GM23338 (cell line): ENCODE data around the gene MICAL3. TPM values are rescaled to one million over a fixed set of nuclear protein-coding genes. Genes with fewer than 3 reads are reported as not detected.
A peak's percentile ranks its signal among the peaks of the same experiment; 100 is the strongest.

ENCODE experiments used
- ATAC-seq: fragments of 200-7000 bp; cut with Tn5 transposase; 3 replicates; pipeline ENCODE4 v1.9.1; 2020
- DNase-seq: peaks from one replicate; pipeline ENCODE4 v3.0.0-alpha.2; 2015; ENCODE audit warnings: low spot score
- H2AFZ ChIP-seq: fragments of 200-600 bp; sonication (generic); 2 replicates; pipeline ENCODE4 v1.8.0; 2016; ENCODE audit warnings: antibody characterized with exemption, mild to moderate bottlenecking, moderate library complexity
- H3F3A ChIP-seq: fragments of 200-600 bp; sonication (generic); replicated peaks from 2 replicates; pipeline ENCODE4 v1.8.0; 2017; ENCODE audit warnings: antibody characterized with exemption, mixed run types, low read depth
- H3K27ac ChIP-seq: fragments of 200-600 bp; sonication (generic); 2 replicates; pipeline ENCODE4 v1.6.1; 2016; ENCODE audit warnings: low read depth
- H3K27me3 ChIP-seq: fragments of 200-600 bp; sonication (generic); 2 replicates; pipeline ENCODE4 v1.8.0; 2016; ENCODE audit warnings: mild to moderate bottlenecking, mixed run types, moderate library complexity; ENCODE audit not compliant: insufficient read depth
- H3K36me3 ChIP-seq: fragments of 200-600 bp; sonication (generic); 2 replicates; pipeline ENCODE4 v1.8.0; 2016; ENCODE audit warnings: mild to moderate bottlenecking; ENCODE audit not compliant: insufficient read depth
- H3K4me1 ChIP-seq: fragments of 200-600 bp; sonication (generic); 2 replicates; pipeline ENCODE4 v1.8.0; 2016; ENCODE audit warnings: mild to moderate bottlenecking, moderate library complexity; ENCODE audit not compliant: insufficient read depth
- H3K4me2 ChIP-seq: fragments of 200-600 bp; sonication (generic); 2 replicates; pipeline ENCODE4 v1.7.1; 2017; ENCODE audit warnings: mixed run types
- H3K4me3 ChIP-seq: fragments of 200-600 bp; sonication (generic); 2 replicates; pipeline ENCODE4 v1.6.1; 2016; ENCODE audit warnings: mixed run types
- H3K79me2 ChIP-seq: fragments of 200-600 bp; sonication (generic); replicated peaks from 2 replicates; pipeline ENCODE4 v1.8.0; 2017; ENCODE audit warnings: mild to moderate bottlenecking; ENCODE audit not compliant: insufficient read depth
- H3K9me2 ChIP-seq: fragments of 200-600 bp; sonication (generic); 2 replicates; pipeline ENCODE4 v1.8.0; 2017; ENCODE audit not compliant: insufficient read depth
- H4K20me1 ChIP-seq: fragments of 200-600 bp; sonication (generic); replicated peaks from 2 replicates; pipeline ENCODE4 v1.8.0; 2017; ENCODE audit warnings: mild to moderate bottlenecking; ENCODE audit not compliant: insufficient read depth
- H3K27ac Mint-ChIP-seq: 2 replicates; pipeline ENCODE4 v1.8.0; 2020; ENCODE audit warnings: inconsistent platforms, mild to moderate bottlenecking, moderate library complexity, mixed read lengths
- H3K27me3 Mint-ChIP-seq: 3 replicates; pipeline ENCODE4 v1.8.0; 2022; ENCODE audit warnings: low read depth, mild to moderate bottlenecking, moderate library complexity, mixed read lengths, inconsistent platforms; ENCODE audit not compliant: insufficient read depth, poor library complexity
- H3K36me3 Mint-ChIP-seq: 3 replicates; pipeline ENCODE4 v1.8.0; 2021; ENCODE audit warnings: low read depth, mild to moderate bottlenecking, inconsistent platforms, moderate library complexity, mixed read lengths
- H3K4me1 Mint-ChIP-seq: 3 replicates; pipeline ENCODE4 v1.8.0; 2020; ENCODE audit warnings: mild to moderate bottlenecking, inconsistent platforms, mixed read lengths
- H3K4me3 Mint-ChIP-seq: 3 replicates; pipeline ENCODE4 v1.8.0; 2021; ENCODE audit warnings: moderate library complexity, mild to moderate bottlenecking, inconsistent platforms, mixed read lengths
- H3K9me3 Mint-ChIP-seq: 3 replicates; pipeline ENCODE4 v1.8.0; 2020; ENCODE audit warnings: moderate library complexity, mild to moderate bottlenecking, inconsistent platforms, mixed read lengths
- EZH2 ChIP-seq: fragments of 200-600 bp; sonication (generic); IDR thresholded peaks from one replicate; pipeline ENCODE4 v1.8.0; 2017; ENCODE audit warnings: antibody characterized with exemption, mild to moderate bottlenecking, low read depth; ENCODE audit not compliant: unreplicated experiment
- JUNB ChIP-seq: IDR thresholded peaks from one replicate; pipeline ENCODE4 v1.6.1; 2016; ENCODE audit warnings: antibody characterized with exemption; ENCODE audit not compliant: unreplicated experiment
- POLR2AphosphoS5 ChIP-seq: IDR thresholded peaks from 2 replicates; pipeline ENCODE4 v1.6.1; 2016; ENCODE audit warnings: antibody characterized with exemption, low read depth
- polyA plus RNA-seq: library from polyadenylated mRNA; unstranded; fragments of >200 nt; fragmentation: Nextera tagmentation; extraction: Ambion mirVana; gene quantifications from 2 replicates; pipeline ENCODE4 v1.2.1, GENCODE V29; 2016
- total RNA-seq: library from RNA; depleted of rRNA; stranded (reverse); fragments of >200 nt; shearing (Covaris generic); gene quantifications from 2 replicates; pipeline ENCODE4 v1.2.3, GENCODE V29; 2014
- TF ChIP-seq, protein P1 (sequence below): IDR thresholded peaks from one replicate; pipeline ENCODE4 v1.6.1; 2018; ENCODE audit warnings: antibody characterized with exemption; ENCODE audit not compliant: unreplicated experiment
- TF ChIP-seq, protein P2 (sequence below): IDR thresholded peaks from 2 replicates; pipeline ENCODE4 v1.6.1; 2016; ENCODE audit warnings: antibody characterized with exemption
- TF ChIP-seq, protein P3 (sequence below): fragments of 250-450 bp; sonication (Bioruptor Pico); IDR thresholded peaks from 2 replicates; pipeline ENCODE4 v1.5.0; 2020; ENCODE audit warnings: mild to moderate bottlenecking, moderate library complexity
- TF ChIP-seq, protein P4 (sequence below), 2 experiments: fragments of 200-600 bp in 1 of 2; sonication (generic) in 1 of 2; conservative IDR thresholded peaks; 2 replicates each; pipeline versions ENCODE4 v1.5.1 to v1.6.1; 2016 to 2017; ENCODE audit warnings: antibody characterized with exemption in 2 of 2, low read depth in 2 of 2, mild to moderate bottlenecking in 2 of 2, moderate library complexity in 1 of 2

Gene MICAL3
- total and polyA plus RNA-seq, 2 experiments from 2014 or later = 10.1 to 33.9 TPM

DNA sequence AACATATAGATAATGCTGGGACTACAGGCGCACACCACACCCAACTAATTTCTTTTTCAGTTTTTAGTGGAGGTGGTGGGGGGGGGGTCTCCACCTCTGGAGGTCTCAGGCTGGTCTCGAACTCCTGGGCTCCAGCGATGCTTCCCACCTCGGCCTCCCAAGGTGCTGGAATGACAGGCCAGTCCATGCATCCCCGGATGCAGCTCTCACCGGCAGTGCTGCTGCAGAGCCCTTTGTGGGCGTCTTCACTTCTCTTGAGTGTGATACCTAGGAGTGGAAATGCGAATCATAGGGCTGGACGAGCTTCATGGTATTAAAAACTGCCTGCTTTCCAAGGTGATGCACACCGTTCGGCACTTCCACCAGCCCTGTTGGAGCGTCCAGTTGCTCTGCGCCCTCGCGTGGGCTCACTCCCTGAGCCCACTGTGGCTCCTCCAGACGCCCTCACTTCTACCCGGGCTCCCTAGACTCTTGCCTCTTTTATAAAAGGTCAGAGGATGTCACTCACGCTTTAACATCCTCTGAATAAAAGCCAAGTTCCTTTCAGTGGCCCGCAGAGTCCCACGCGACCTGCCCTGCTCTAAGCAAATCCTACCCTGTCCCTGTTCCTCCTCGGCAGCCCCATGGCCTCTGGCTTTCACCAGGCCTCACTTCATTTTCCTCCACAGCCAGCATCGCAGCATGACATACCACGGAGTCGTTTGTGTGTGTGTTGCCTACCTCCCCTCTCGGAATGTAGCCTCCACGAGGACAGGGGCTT is 249.3 kb downstream of the MICAL3 start (continued):
- TF ChIP-seq, protein P1, sequence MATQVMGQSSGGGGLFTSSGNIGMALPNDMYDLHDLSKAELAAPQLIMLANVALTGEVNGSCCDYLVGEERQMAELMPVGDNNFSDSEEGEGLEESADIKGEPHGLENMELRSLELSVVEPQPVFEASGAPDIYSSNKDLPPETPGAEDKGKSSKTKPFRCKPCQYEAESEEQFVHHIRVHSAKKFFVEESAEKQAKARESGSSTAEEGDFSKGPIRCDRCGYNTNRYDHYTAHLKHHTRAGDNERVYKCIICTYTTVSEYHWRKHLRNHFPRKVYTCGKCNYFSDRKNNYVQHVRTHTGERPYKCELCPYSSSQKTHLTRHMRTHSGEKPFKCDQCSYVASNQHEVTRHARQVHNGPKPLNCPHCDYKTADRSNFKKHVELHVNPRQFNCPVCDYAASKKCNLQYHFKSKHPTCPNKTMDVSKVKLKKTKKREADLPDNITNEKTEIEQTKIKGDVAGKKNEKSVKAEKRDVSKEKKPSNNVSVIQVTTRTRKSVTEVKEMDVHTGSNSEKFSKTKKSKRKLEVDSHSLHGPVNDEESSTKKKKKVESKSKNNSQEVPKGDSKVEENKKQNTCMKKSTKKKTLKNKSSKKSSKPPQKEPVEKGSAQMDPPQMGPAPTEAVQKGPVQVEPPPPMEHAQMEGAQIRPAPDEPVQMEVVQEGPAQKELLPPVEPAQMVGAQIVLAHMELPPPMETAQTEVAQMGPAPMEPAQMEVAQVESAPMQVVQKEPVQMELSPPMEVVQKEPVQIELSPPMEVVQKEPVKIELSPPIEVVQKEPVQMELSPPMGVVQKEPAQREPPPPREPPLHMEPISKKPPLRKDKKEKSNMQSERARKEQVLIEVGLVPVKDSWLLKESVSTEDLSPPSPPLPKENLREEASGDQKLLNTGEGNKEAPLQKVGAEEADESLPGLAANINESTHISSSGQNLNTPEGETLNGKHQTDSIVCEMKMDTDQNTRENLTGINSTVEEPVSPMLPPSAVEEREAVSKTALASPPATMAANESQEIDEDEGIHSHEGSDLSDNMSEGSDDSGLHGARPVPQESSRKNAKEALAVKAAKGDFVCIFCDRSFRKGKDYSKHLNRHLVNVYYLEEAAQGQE = no peak
- no peak for TF ChIP-seq POLR2AphosphoS5
- TF ChIP-seq, protein P2, sequence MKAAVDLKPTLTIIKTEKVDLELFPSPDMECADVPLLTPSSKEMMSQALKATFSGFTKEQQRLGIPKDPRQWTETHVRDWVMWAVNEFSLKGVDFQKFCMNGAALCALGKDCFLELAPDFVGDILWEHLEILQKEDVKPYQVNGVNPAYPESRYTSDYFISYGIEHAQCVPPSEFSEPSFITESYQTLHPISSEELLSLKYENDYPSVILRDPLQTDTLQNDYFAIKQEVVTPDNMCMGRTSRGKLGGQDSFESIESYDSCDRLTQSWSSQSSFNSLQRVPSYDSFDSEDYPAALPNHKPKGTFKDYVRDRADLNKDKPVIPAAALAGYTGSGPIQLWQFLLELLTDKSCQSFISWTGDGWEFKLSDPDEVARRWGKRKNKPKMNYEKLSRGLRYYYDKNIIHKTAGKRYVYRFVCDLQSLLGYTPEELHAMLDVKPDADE = no peak

DNA sequence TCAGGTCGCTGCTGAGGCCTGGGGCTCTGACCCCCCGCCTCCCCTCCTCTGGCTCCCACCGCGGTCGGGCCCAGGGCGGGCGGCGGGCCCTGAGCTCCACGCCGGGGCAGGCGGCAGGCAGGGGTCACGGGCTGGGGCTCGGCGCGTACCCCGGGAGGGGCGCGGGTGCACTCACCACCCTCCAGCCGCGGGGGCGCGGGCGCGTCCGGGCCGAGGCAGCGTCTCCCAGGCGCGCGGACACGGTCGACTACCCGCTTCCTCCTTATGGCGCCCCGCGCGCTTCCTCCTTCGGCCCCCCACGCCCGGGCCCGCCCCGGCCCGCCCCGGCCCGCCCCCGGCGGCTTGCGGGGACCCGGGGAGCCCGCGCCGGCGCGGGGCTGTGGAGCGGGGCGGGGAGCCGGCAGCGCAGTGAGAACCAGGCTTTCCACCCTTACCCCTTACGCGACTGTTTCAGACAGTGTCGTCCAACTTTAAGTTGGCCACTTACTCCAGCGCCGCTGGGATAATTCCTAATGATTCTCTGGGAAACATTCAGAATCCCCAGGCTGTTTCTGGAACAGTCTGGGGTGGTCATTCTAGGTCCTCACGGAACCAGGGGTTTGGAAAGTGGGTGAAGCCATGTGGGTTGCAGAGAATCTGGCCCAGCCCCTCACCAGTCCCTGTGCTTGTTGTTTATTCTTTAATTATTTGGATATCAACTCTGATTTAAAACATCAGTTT is 250.0 kb downstream of the MICAL3 start, which contains the start of gene BID:
BID (minus strand) TSS at position 264 of the 720 bp plus-strand sequence. CDS start 24,353 bp downstream, outside the sequence.
- Histone ChIP-seq H3K4me3 (peak within 1 kb of the TSS; percentile 65), H3K9me2 (no peaks in the 10 kb centered on the region), H2AFZ (peak within 1 kb of the TSS; percentile 90), H3K27ac (no peak within 1 kb of the TSS), H3K4me2 (peak within 1 kb of the TSS; percentile 90), H3K79me2 (peaks cover 38% of the 10 kb centered on the region), H3K36me3 (no peaks in the 10 kb centered on the region), H3F3A (0 out of 2 replicates have a peak, but pooled peaks cover 5% of the 10 kb centered on the region), H3K4me1 (peaks cover 14% of the 10 kb centered on the region), H4K20me1 (no peaks in the 10 kb centered on the region), H3K27me3 (0 out of 2 replicates have a peak, but pooled peaks cover 3% of the 10 kb centered on the region)
- peak within 1 kb of the TSS; percentile 86 for H3K27ac Mint-ChIP-seq
- peaks cover 3% of the 10 kb centered on the region for H3K9me3 Mint-ChIP-seq
- ATAC-seq (peak; percentile 5; the same call in 2 of the 3 replicates), DNase-seq (peak; percentile 40)
- H3K4me3 Mint-ChIP-seq = peak within 1 kb of the TSS; percentile 86
- H3K36me3 Mint-ChIP-seq = no peaks in the 10 kb centered on the region; the same call in 1 of the 3 replicates
- peaks cover 30% of the 10 kb centered on the region for H3K4me1 Mint-ChIP-seq
- H3K27me3 Mint-ChIP-seq = peaks cover 15% of the 10 kb centered on the region
- TF ChIP-seq, protein P3, sequence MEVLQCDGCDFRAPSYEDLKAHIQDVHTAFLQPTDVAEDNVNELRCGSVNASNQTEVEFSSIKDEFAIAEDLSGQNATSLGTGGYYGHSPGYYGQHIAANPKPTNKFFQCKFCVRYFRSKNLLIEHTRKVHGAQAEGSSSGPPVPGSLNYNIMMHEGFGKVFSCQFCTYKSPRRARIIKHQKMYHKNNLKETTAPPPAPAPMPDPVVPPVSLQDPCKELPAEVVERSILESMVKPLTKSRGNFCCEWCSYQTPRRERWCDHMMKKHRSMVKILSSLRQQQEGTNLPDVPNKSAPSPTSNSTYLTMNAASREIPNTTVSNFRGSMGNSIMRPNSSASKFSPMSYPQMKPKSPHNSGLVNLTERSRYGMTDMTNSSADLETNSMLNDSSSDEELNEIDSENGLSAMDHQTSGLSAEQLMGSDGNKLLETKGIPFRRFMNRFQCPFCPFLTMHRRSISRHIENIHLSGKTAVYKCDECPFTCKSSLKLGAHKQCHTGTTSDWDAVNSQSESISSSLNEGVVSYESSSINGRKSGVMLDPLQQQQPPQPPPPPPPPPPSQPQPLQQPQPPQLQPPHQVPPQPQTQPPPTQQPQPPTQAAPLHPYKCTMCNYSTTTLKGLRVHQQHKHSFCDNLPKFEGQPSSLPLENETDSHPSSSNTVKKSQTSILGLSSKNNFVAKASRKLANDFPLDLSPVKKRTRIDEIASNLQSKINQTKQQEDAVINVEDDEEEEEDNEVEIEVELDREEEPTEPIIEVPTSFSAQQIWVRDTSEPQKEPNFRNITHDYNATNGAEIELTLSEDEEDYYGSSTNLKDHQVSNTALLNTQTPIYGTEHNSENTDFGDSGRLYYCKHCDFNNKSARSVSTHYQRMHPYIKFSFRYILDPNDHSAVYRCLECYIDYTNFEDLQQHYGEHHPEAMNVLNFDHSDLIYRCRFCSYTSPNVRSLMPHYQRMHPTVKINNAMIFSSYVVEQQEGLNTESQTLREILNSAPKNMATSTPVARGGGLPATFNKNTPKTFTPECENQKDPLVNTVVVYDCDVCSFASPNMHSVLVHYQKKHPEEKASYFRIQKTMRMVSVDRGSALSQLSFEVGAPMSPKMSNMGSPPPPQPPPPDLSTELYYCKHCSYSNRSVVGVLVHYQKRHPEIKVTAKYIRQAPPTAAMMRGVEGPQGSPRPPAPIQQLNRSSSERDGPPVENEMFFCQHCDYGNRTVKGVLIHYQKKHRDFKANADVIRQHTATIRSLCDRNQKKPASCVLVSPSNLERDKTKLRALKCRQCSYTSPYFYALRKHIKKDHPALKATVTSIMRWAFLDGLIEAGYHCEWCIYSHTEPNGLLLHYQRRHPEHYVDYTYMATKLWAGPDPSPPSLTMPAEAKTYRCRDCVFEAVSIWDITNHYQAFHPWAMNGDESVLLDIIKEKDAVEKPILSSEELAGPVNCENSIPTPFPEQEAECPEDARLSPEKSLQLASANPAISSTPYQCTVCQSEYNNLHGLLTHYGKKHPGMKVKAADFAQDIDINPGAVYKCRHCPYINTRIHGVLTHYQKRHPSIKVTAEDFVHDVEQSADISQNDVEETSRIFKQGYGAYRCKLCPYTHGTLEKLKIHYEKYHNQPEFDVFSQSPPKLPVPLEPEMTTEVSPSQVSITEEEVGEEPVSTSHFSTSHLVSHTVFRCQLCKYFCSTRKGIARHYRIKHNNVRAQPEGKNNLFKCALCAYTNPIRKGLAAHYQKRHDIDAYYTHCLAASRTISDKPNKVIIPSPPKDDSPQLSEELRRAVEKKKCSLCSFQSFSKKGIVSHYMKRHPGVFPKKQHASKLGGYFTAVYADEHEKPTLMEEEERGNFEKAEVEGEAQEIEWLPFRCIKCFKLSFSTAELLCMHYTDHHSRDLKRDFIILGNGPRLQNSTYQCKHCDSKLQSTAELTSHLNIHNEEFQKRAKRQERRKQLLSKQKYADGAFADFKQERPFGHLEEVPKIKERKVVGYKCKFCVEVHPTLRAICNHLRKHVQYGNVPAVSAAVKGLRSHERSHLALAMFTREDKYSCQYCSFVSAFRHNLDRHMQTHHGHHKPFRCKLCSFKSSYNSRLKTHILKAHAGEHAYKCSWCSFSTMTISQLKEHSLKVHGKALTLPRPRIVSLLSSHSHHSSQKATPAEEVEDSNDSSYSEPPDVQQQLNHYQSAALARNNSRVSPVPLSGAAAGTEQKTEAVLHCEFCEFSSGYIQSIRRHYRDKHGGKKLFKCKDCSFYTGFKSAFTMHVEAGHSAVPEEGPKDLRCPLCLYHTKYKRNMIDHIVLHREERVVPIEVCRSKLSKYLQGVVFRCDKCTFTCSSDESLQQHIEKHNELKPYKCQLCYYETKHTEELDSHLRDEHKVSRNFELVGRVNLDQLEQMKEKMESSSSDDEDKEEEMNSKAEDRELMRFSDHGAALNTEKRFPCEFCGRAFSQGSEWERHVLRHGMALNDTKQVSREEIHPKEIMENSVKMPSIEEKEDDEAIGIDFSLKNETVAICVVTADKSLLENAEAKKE = no peak
- TF ChIP-seq JUNB (no peak), POLR2AphosphoS5 (no peak), EZH2 (no peak)
- TF ChIP-seq, protein P4, sequence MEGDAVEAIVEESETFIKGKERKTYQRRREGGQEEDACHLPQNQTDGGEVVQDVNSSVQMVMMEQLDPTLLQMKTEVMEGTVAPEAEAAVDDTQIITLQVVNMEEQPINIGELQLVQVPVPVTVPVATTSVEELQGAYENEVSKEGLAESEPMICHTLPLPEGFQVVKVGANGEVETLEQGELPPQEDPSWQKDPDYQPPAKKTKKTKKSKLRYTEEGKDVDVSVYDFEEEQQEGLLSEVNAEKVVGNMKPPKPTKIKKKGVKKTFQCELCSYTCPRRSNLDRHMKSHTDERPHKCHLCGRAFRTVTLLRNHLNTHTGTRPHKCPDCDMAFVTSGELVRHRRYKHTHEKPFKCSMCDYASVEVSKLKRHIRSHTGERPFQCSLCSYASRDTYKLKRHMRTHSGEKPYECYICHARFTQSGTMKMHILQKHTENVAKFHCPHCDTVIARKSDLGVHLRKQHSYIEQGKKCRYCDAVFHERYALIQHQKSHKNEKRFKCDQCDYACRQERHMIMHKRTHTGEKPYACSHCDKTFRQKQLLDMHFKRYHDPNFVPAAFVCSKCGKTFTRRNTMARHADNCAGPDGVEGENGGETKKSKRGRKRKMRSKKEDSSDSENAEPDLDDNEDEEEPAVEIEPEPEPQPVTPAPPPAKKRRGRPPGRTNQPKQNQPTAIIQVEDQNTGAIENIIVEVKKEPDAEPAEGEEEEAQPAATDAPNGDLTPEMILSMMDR (conservative IDR thresholded peaks at IDR 0.05; ENCODE audit: low read depth in 2 of 2) = no peak
- TF ChIP-seq, protein P2 = no peak
